Osteoblast (primary cell): ENCODE data around the gene ENPP5. TPM values are rescaled to one million over a fixed set of nuclear protein-coding genes. Genes with fewer than 3 reads are reported as not detected.

Source experiments
- DNase-seq: peaks from one replicate; pipeline ENCODE4 v3.0.0; 2011; ENCODE audit warnings: low spot score, mixed read lengths; ENCODE audit not compliant: insufficient read length; ENCODE audit errors: missing footprints
- H2AFZ ChIP-seq: 2 replicates; pipeline ENCODE4 v1.6.0; 2011; ENCODE audit warnings: mild to moderate bottlenecking, low read length
- H3K27ac ChIP-seq: 2 replicates; pipeline ENCODE4 v1.5.1; 2011; ENCODE audit warnings: mild to moderate bottlenecking, low read depth, low read length, moderate library complexity
- H3K27me3 ChIP-seq: 2 replicates; pipeline ENCODE4 v1.6.0; 2012; ENCODE audit warnings: mild to moderate bottlenecking, control low read depth, inconsistent platforms, low read length, moderate library complexity; ENCODE audit not compliant: insufficient read depth
- H3K36me3 ChIP-seq: 2 replicates; pipeline ENCODE4 v1.5.1; 2011; ENCODE audit warnings: mild to moderate bottlenecking, low read length, control low read depth, moderate library complexity; ENCODE audit not compliant: insufficient read depth
- H3K4me1 ChIP-seq: 2 replicates; pipeline ENCODE4 v1.5.1; 2011; ENCODE audit warnings: mild to moderate bottlenecking, low read length, control low read depth, moderate library complexity; ENCODE audit not compliant: insufficient read depth
- H3K4me2 ChIP-seq: 2 replicates; pipeline ENCODE4 v1.6.0; 2011; ENCODE audit warnings: mild to moderate bottlenecking, low read length; ENCODE audit not compliant: insufficient read depth
- H3K4me3 ChIP-seq: fragments of 200-600 bp; sonication (generic); 3 replicates; pipeline ENCODE4 v1.5.1; 2012; ENCODE audit warnings: mild to moderate bottlenecking, low read length, inconsistent platforms; ENCODE audit not compliant: insufficient read depth
- H3K79me2 ChIP-seq: 2 replicates; pipeline ENCODE4 v1.6.0; 2012; ENCODE audit warnings: mild to moderate bottlenecking, low read length, control low read depth, inconsistent platforms; ENCODE audit not compliant: insufficient read depth
- H3K9me3 ChIP-seq: 2 replicates; pipeline ENCODE4 v1.5.1; 2011; ENCODE audit warnings: low read depth, low read length, control low read depth
- H4K20me1 ChIP-seq: 2 replicates; pipeline ENCODE4 v1.6.0; 2012; ENCODE audit warnings: mild to moderate bottlenecking, low read length, control low read depth; ENCODE audit not compliant: insufficient read depth
- total RNA-seq: library from RNA; depleted of rRNA; stranded (reverse); fragments of >200 nt; gene quantifications from 2 replicates; pipeline ENCODE4 v1.2.3, GENCODE V29; 2012
- TF ChIP-seq, protein P1 (sequence below): IDR thresholded peaks from 2 replicates; pipeline ENCODE4 v1.5.1; 2011; ENCODE audit warnings: mild to moderate bottlenecking, low read depth, low read length, moderate library complexity; ENCODE audit errors: extremely low read depth

Gene ENPP5
- total RNA-seq, 1 donor, result 2.5 TPM

DNA sequence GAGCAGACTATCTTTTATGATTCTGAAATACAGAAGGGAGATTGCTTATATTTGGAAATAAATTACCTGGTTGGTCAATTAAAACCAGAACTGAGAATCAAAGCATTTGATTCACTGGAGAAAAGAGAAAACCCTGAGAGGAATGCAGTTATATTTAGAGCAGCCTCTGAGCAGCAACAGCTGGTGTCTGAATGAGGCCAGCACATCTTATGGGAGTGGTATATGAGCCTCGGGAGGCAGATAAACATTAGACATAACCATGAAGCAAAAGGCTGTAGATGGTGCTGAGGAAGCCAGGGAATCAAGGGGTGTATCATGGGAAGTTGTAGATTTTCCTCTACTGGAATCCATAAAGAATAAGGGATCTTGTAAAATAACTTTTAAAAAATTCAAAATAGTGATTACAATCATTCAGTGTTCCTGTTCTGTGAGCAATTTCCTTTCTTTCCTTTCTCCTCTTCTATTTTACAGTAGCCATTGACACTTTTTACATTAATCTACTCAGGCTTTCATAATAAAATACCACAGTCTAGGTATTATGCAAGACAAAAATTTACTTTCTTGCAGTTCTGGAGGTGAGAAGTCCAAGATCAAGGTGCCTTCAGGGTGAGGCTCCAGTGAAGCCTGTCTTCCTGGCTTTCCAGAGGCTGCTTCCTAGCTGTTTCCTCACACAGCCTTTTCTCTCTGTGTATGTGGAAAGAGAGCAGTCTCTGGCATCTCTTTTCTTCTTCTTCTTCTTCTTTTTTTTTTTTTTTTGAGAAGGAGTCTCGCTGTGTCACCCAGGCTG lies 32.8 kb upstream of the ENPP5 start:
- Histone ChIP-seq H3K36me3 (no peaks in the 10 kb centered on the region), H3K27ac (no peak overlapping the region), H3K79me2 (no peaks in the 10 kb centered on the region), H2AFZ (no peak overlapping the region), H3K4me1 (no peaks in the 10 kb centered on the region), H4K20me1 (no peaks in the 10 kb centered on the region), H3K4me3 (no peak overlapping the region), H3K27me3 (peaks cover 13% of the 10 kb centered on the region), H3K9me3 (no peaks in the 10 kb centered on the region), H3K4me2 (no peak overlapping the region)
- peak; percentile 62 for DNase-seq
- TF ChIP-seq, protein P1, sequence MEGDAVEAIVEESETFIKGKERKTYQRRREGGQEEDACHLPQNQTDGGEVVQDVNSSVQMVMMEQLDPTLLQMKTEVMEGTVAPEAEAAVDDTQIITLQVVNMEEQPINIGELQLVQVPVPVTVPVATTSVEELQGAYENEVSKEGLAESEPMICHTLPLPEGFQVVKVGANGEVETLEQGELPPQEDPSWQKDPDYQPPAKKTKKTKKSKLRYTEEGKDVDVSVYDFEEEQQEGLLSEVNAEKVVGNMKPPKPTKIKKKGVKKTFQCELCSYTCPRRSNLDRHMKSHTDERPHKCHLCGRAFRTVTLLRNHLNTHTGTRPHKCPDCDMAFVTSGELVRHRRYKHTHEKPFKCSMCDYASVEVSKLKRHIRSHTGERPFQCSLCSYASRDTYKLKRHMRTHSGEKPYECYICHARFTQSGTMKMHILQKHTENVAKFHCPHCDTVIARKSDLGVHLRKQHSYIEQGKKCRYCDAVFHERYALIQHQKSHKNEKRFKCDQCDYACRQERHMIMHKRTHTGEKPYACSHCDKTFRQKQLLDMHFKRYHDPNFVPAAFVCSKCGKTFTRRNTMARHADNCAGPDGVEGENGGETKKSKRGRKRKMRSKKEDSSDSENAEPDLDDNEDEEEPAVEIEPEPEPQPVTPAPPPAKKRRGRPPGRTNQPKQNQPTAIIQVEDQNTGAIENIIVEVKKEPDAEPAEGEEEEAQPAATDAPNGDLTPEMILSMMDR, result no peak

DNA sequence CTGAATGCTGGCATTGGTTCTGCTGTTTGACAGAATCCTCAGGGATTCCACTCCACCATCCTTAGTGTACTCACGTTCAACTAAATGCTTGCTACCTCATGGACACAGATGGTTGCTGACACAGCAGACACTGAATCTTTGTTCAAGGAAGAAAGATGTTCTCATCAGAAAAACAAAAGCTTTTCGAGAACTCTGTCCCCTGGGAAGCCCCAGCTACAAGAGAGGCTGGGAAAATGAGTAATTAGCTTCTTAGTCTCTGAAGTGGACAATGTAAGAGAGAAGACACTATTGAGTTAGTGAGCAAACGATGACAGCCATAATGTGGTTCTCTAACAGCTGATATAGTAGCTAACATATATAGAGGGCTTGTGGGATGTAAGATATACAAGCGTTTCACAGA lies 30.9 kb upstream of the ENPP5 start:
- Histone ChIP-seq H3K9me3 (no peaks in the 10 kb centered on the region), H4K20me1 (no peaks in the 10 kb centered on the region), H3K27ac (no peak overlapping the region), H3K4me3 (no peak overlapping the region), H2AFZ (no peak overlapping the region), H3K36me3 (no peaks in the 10 kb centered on the region), H3K4me2 (no peak overlapping the region), H3K4me1 (no peaks in the 10 kb centered on the region), H3K27me3 (peaks cover 13% of the 10 kb centered on the region), H3K79me2 (no peaks in the 10 kb centered on the region)
- DNase-seq, result no peak
- TF ChIP-seq, protein P1, result no peak

DNA sequence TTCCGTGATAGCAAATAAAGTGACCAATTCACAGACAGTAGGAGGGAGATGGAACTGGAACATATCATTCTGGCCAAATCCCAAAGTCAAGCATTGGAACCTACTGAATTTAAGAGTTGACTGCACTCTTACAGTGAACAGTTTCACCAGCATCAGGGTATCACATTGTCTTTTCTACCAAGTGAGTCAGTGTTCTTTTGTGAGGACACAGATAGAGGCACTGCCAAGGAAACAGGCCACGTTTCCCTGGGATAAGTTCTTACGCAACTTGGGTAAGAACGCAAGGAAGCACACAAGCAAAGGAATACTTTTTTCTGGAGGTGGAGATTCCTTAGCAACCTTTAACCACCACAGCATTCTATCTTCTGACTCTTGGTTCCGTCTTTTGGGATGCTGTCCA lies 28.6 kb upstream of the ENPP5 start:
- H3K27me3 ChIP-seq, result peaks cover 17% of the 10 kb centered on the region
- no peaks in the 10 kb centered on the region for H3K79me2 ChIP-seq
- no peaks in the 10 kb centered on the region for H3K4me1 ChIP-seq
- no peak overlapping the region for H2AFZ ChIP-seq
- no peaks in the 10 kb centered on the region for H3K36me3 ChIP-seq
- no peak overlapping the region for H3K4me2 ChIP-seq
- no peak overlapping the region for H3K4me3 ChIP-seq
- no peaks in the 10 kb centered on the region for H3K9me3 ChIP-seq
- TF ChIP-seq, protein P1, result no peak
- no peaks in the 10 kb centered on the region for H4K20me1 ChIP-seq
- H3K27ac ChIP-seq, result no peak overlapping the region
- no peak for DNase-seq

DNA sequence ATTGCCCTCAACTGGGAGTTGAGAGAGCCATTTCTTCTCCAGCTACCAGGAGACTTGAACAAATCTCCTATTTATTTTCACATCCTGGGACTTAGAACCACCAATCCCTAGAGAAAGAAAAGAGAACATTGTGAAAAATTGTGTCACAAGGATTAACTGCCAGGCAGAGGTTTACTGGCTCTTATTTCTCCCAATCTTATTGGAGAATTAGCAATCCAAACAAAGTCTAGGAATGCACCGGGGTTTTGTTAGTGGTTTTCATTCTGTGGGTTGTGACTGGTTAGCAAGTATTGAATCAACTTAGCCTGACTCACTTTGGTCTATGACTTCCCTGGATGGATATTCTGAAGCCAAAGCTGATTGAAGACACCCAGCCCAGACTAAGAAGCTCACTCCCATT lies 21.2 kb upstream of the ENPP5 start:
- H3K4me2 ChIP-seq, result peak overlapping the region; percentile 31
- no peaks in the 10 kb centered on the region for H3K36me3 ChIP-seq
- no peaks in the 10 kb centered on the region for H4K20me1 ChIP-seq
- H3K9me3 ChIP-seq, result no peaks in the 10 kb centered on the region
- H3K27ac ChIP-seq, result peak overlapping the region; percentile 31
- TF ChIP-seq, protein P1, result no peak
- H3K27me3 ChIP-seq, result peaks cover 13% of the 10 kb centered on the region
- peaks cover 16% of the 10 kb centered on the region for H3K4me1 ChIP-seq
- no peak overlapping the region for H3K4me3 ChIP-seq
- no peaks in the 10 kb centered on the region for H3K79me2 ChIP-seq
- H2AFZ ChIP-seq, result no peak overlapping the region
- peak; percentile 83 for DNase-seq
